ENCODE measurements around the gene AEBP2. TPM values are rescaled to one million over a fixed set of nuclear protein-coding genes. Genes with fewer than 3 reads are reported as not detected.

The AEBP2 gene
- total and polyA plus RNA-seq, 2 donors (not counting 3 experiments of a cell fraction or from before 2014, with no cell fraction given): 8.8 to 42.2 TPM

DNA sequence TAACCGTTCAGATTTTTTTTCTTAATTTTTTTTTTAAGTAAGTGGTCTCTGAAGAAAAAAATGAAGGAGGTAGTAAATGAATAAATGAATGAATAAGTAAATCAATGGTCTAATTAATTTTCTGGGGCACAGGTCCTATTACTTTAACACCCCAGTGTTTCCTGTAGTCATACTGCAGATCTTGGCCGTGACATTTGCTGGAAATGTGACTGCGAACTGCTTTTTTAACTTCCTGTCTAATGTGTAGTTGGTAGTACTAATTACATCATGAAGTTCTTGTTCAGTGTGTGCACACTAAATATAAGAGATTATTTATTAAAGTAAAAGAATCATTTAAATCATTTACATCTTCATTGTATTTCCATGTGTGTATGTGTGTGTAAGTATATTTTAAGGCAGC, 45.4 kb downstream of the AEBP2 start:
- FAIRE-seq (no peak), DNase-seq (ENCODE audit: low read depth, low spot score) (no peak)
- no peaks in the 10 kb centered on the region for H3K4me1 ChIP-seq (ENCODE audit: control insufficient read depth, extremely low read depth, insufficient read depth, low read length)
- dilution Hi-C loops (cut with MboI; ENCODE audit: extremely low pct_ligation_motif_present, low sequenced_read_pairs) (no loop called here), intact Hi-C loops (cut with micrococcal nuclease) (no loop called here)
- no peak overlapping the region for H3K9ac ChIP-seq (replicated peaks; ENCODE audit: extremely low read depth, insufficient read depth, low read length)
- no peak for TF ChIP-seq JUN (IDR thresholded peaks at IDR 0.05; ENCODE audit: borderline replicate concordance, insufficient read depth, insufficient read length, low read depth)
- TF ChIP-seq POLR2A (IDR thresholded peaks at IDR 0.05; ENCODE audit: low read depth, low read length): no peak
- TF ChIP-seq, protein P1, sequence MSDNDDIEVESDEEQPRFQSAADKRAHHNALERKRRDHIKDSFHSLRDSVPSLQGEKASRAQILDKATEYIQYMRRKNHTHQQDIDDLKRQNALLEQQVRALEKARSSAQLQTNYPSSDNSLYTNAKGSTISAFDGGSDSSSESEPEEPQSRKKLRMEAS (IDR thresholded peaks at IDR 0.05; ENCODE audit: insufficient read depth, insufficient read length): no peak
- no peak for TF ChIP-seq GATA2 (IDR thresholded peaks at IDR 0.05; ENCODE audit: insufficient read depth, insufficient read length, low read depth, low read length)
- TF ChIP-seq, protein P2, sequence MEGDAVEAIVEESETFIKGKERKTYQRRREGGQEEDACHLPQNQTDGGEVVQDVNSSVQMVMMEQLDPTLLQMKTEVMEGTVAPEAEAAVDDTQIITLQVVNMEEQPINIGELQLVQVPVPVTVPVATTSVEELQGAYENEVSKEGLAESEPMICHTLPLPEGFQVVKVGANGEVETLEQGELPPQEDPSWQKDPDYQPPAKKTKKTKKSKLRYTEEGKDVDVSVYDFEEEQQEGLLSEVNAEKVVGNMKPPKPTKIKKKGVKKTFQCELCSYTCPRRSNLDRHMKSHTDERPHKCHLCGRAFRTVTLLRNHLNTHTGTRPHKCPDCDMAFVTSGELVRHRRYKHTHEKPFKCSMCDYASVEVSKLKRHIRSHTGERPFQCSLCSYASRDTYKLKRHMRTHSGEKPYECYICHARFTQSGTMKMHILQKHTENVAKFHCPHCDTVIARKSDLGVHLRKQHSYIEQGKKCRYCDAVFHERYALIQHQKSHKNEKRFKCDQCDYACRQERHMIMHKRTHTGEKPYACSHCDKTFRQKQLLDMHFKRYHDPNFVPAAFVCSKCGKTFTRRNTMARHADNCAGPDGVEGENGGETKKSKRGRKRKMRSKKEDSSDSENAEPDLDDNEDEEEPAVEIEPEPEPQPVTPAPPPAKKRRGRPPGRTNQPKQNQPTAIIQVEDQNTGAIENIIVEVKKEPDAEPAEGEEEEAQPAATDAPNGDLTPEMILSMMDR (IDR thresholded peaks at IDR 0.05; ENCODE audit: extremely low read depth in 1 of 2, insufficient read depth in 1 of 2, low read depth in 1 of 2, low read length in 2 of 2): no peak
- no peak for TF ChIP-seq MYC (IDR thresholded peaks at IDR 0.05; ENCODE audit: low read depth, low read length)
- TF ChIP-seq FOS (IDR thresholded peaks at IDR 0.05; ENCODE audit: borderline replicate concordance, insufficient read depth, low read length): no peak
- TF ChIP-seq EZH2 (IDR thresholded peaks at IDR 0.05; ENCODE audit: borderline replicate concordance, low read depth, low read length, severe bottlenecking): no peak
- no peak for TF ChIP-seq POLR2AphosphoS5 (IDR thresholded peaks at IDR 0.05; ENCODE audit: insufficient read depth, low read depth, low read length)
- H3K4me3 ChIP-seq (replicated peaks in 1 of 3; ENCODE audit: insufficient read depth in 1 of 3, low read depth in 1 of 3, low read length in 3 of 3): no peak overlapping the region
- H2AFZ ChIP-seq (ENCODE audit: low read depth, low read length): no peak overlapping the region
- no peak overlapping the region for H3K4me2 ChIP-seq (ENCODE audit: insufficient read depth, low read length)
- ChIA-PET CTCF (no interaction called here), POLR2A (no interaction called here)
- no peaks in the 10 kb centered on the region for H3K9me1 ChIP-seq (replicated peaks; ENCODE audit: control insufficient read depth, extremely low read depth, insufficient read depth, low read length)
- H3K9me3 ChIP-seq (replicated peaks; ENCODE audit: control insufficient read depth, insufficient read depth, low read length): no peaks in the 10 kb centered on the region
- H4K20me1 ChIP-seq (replicated peaks; ENCODE audit: control insufficient read depth, extremely low read depth, insufficient read depth, low read length): no peaks in the 10 kb centered on the region
- H3K27me3 ChIP-seq (ENCODE audit: control insufficient read depth in 2 of 2, insufficient read depth in 2 of 2, low read length in 2 of 2): no peaks in the 10 kb centered on the region
- peaks cover 83% of the 10 kb centered on the region for H3K79me2 ChIP-seq (ENCODE audit: control insufficient read depth, insufficient read depth, low read length)
- no peaks in the 10 kb centered on the region for H3K36me3 ChIP-seq (ENCODE audit: control insufficient read depth in 2 of 2, extremely low read depth in 1 of 2, insufficient read depth in 2 of 2, low read length in 2 of 2)
- BruUV-seq (replicated peaks): no TSS peak
- no peak overlapping the region for H3K27ac ChIP-seq (ENCODE audit: insufficient read depth, low read depth, low read length)

Data from endothelial cell of umbilical vein (primary cell).